Lower lobe of right lung (tissue), 2 donors: ENCODE results near the gene SINHCAF. TPM values are rescaled to one million over a fixed set of nuclear protein-coding genes. Genes with fewer than 3 reads are reported as not detected.

ENCODE experiments used
- ATAC-seq, 2 donors: fragments of 200-7000 bp; cut with Tn5 transposase; one replicate each; pipeline ENCODE4 v1.9.1; 2020 to 2022; ENCODE audit warnings: mild to moderate bottlenecking in 2 of 2, moderate library complexity in 2 of 2
- DNase-seq: peaks from one replicate; pipeline ENCODE4 v3.0.0-alpha.2; 2020
- H3K27ac ChIP-seq: fragments of 200-600 bp; one replicate; pipeline ENCODE4 v1.8.0; 2022
- H3K27me3 ChIP-seq: fragments of 200-600 bp; one replicate; pipeline ENCODE4 v1.8.0; 2022; ENCODE audit warnings: low read depth
- H3K36me3 ChIP-seq: fragments of 200-600 bp; one replicate; pipeline ENCODE4 v1.8.0; 2022; ENCODE audit warnings: mild to moderate bottlenecking
- H3K4me1 ChIP-seq: fragments of 200-600 bp; one replicate; pipeline ENCODE4 v1.8.0; 2022
- H3K4me3 ChIP-seq: fragments of 200-600 bp; one replicate; pipeline ENCODE4 v1.8.0; 2022; ENCODE audit warnings: mild to moderate bottlenecking
- H3K9me3 ChIP-seq: fragments of 200-600 bp; one replicate; pipeline ENCODE4 v1.8.0; 2022
- CTCF ChIP-seq: fragments of 200-600 bp; IDR thresholded peaks from one replicate; pipeline ENCODE4 v1.8.0; 2022; ENCODE audit warnings: antibody characterized with exemption, mild to moderate bottlenecking
- intact Hi-C: fragments of 100-400 bp; cut with DNase I; formaldehyde crosslinking; loops from one replicate; pipeline ENCODE4 v1.11.0; 2022
- total RNA-seq: library from RNA; stranded (reverse); fragmentation: NEBNext Ultra II Directional; extraction: Animal tissue kit (Norgen Biotek cat#: 25700); gene quantifications from one replicate; pipeline ENCODE4 v1.2.1, GENCODE V29; 2021
- donor health status: DM: no; HTN: yes; CAD: no; lungs with severe emphysema.

Gene SINHCAF
- total RNA-seq, 1 donor from 2014 or later, result 45.2 TPM

- H3K9me3 ChIP-seq, result no peaks in the 10 kb centered on the region
- ATAC-seq (no peak), DNase-seq (no peak)
- H3K27me3 ChIP-seq, result no peaks in the 10 kb centered on the region
- no peak overlapping the region for H3K27ac ChIP-seq
- H3K4me1 ChIP-seq, result no peaks in the 10 kb centered on the region
- intact Hi-C loops, result no loop called here
- TF ChIP-seq CTCF, result no peak
- no peaks in the 10 kb centered on the region for H3K36me3 ChIP-seq
- no peak overlapping the region for H3K4me3 ChIP-seq
Observed at GRCh38 chr12:31272607-31273225, 53.2 kb downstream of the SINHCAF start.

GRCh38 chr12:31267966-31268365, 58.0 kb downstream of the SINHCAF start:
- Histone ChIP-seq H3K27ac (no peak overlapping the region), H3K4me1 (no peaks in the 10 kb centered on the region), H3K36me3 (no peaks in the 10 kb centered on the region), H3K27me3 (no peaks in the 10 kb centered on the region), H3K4me3 (no peak overlapping the region), H3K9me3 (no peaks in the 10 kb centered on the region)
- TF ChIP-seq CTCF, result no peak
- ATAC-seq (no peak), DNase-seq (no peak)
- intact Hi-C loops, result no loop called here

DNA sequence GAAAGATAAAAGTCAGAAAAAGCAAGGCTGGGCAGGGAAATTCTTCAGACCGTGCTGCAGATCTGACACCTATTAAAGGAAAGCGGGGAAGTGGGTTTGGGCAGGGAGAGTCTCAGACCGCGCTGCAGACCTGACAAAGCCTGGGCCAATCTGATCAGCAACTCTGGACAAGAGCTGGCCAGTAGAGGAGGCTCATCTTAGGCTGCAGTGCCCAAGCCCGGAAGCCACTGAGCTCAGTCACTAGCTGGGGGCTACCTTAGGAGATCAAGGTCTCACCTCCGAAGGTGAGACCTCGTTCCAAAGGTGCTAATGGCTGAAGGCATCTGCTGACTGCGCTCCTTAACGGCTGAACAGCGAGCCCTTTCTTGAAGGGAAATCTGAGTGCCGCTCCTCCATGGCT, 60.2 kb downstream of the SINHCAF start:
- Histone ChIP-seq H3K4me3 (no peak overlapping the region), H3K27ac (no peak overlapping the region), H3K36me3 (no peaks in the 10 kb centered on the region), H3K4me1 (no peaks in the 10 kb centered on the region), H3K27me3 (no peaks in the 10 kb centered on the region), H3K9me3 (no peaks in the 10 kb centered on the region)
- no peak for TF ChIP-seq CTCF
- no peak for ATAC-seq
- intact Hi-C loops, result no loop called here
- DNase-seq, result no peak

DNA sequence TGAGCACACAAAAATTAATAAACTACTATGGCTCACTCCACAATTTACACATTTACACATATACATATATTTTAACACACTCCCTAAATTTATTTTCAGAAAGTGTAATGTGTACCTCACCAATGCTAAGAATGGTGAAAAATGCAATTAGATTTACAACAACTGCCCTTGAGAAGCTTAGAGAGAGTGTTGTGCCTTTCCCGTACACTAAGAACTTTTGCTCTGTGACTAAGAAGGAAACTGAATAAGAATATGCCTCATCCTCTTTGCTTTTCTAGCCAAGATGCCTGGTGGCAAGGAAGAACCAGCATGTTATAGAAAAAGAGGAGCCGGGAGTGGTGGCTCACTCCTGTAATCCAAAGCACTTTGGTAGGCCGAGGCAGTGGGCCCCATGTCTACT, 62.3 kb downstream of the SINHCAF start:
- Histone ChIP-seq H3K27ac (no peak overlapping the region), H3K27me3 (no peaks in the 10 kb centered on the region), H3K9me3 (no peaks in the 10 kb centered on the region), H3K36me3 (no peaks in the 10 kb centered on the region), H3K4me1 (no peaks in the 10 kb centered on the region), H3K4me3 (no peak overlapping the region)
- intact Hi-C loops, result no loop called here
- no peak for TF ChIP-seq CTCF
- ATAC-seq (no peak), DNase-seq (no peak)

DNA sequence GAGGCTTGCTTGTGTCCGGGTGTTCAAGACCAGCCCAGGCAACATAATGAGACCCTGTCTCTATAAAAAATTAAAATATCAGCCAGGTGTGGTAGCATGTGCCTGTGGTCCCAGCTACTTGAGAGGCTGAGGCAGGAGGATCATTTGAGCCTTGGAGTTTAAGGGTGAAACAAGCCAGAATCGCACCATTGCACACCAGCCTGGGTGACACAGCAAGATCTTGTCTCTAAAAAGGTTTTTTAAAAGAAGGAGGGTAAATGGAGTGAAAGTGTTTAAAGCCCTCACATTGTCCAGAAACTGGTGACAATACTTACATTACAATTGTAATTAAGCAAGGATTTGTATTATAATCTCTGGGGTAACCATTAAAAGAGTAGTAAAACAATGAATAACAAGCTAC, 64.2 kb downstream of the SINHCAF start:
- Histone ChIP-seq H3K9me3 (no peaks in the 10 kb centered on the region), H3K4me1 (no peaks in the 10 kb centered on the region), H3K27ac (no peak overlapping the region), H3K27me3 (no peaks in the 10 kb centered on the region), H3K36me3 (no peaks in the 10 kb centered on the region), H3K4me3 (no peak overlapping the region)
- DNase-seq, result no peak
- intact Hi-C loops, result no loop called here
- TF ChIP-seq CTCF, result no peak
- no peak for ATAC-seq
